ENCODE data around the gene LGALSL.

LGALSL gene

DNA sequence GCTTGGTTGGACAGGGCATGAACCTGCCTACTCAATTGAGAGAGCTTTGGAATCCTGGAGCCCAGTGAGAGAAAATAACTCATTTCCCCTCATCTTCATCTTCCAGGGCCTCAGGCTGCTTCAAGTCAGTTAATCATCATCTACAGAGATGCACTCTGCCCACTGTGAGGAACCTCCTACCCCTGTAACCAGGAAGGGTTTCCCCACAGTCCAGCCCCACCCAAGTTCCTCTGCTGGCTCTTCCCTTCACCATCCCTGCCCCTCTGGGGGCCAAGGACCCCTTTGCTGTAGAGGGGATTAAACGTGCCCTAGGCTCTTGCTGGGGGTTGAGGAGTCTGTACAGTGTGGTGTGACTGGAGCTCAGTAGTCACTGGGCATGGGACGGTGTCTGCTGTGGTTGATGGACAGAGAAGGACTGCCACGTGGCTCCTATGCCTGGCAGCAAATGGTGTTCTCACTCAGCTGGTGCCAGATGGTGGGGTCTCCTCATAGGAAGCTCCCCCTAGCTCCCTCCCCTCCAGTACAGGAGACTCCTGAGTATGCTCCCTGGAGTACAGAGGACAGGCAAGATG is 29.5 kb upstream of the LGALSL start:
- TF ChIP-seq ZFX (IDR thresholded peaks at IDR 0.05; ENCODE audit: borderline replicate concordance) = no peak
- TF ChIP-seq, protein P1, sequence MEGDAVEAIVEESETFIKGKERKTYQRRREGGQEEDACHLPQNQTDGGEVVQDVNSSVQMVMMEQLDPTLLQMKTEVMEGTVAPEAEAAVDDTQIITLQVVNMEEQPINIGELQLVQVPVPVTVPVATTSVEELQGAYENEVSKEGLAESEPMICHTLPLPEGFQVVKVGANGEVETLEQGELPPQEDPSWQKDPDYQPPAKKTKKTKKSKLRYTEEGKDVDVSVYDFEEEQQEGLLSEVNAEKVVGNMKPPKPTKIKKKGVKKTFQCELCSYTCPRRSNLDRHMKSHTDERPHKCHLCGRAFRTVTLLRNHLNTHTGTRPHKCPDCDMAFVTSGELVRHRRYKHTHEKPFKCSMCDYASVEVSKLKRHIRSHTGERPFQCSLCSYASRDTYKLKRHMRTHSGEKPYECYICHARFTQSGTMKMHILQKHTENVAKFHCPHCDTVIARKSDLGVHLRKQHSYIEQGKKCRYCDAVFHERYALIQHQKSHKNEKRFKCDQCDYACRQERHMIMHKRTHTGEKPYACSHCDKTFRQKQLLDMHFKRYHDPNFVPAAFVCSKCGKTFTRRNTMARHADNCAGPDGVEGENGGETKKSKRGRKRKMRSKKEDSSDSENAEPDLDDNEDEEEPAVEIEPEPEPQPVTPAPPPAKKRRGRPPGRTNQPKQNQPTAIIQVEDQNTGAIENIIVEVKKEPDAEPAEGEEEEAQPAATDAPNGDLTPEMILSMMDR (IDR thresholded peaks at IDR 0.05) = no peak
- no peak overlapping the region for H3K27ac ChIP-seq

DNA sequence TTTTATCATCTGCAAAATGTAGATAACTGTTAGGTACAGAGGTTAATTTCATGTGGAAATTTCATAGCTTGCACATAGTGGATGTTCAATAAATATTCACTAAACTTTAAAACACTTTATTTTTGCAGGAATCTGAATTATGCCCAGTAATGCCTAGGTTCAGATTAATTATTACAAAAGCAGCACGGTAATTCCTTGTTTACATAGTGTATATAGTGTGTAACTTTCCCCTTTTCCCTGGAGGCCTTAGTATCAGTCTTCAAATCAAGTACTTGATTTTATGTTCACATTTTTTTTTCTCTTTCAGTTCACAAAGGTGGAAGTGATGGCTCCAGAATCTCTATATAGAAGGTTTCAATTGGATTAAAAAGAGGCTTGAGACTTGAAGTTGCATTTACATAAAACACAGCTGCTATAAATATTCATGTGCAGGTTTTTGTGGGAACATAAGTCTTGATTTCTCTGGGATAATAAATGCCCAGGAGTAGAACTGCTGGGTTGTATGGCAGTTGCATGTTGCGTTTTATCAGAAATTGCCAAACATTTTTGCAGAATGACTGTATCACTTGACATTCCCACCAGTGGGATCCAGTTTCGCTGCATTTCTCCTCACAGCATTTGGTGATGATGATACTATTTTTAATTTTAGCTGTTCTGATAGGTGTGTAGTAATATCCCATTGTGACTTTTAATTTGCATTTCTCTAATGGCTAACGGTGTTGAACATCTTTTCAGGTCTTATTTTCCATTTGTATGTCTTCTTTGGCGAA is 27.6 kb upstream of the LGALSL start:
- TF ChIP-seq, protein P1 (IDR thresholded peaks at IDR 0.05) = no peak
- TF ChIP-seq ZFX (IDR thresholded peaks at IDR 0.05; ENCODE audit: borderline replicate concordance) = no peak
- H3K27ac ChIP-seq = peak overlapping the region; percentile 68

DNA sequence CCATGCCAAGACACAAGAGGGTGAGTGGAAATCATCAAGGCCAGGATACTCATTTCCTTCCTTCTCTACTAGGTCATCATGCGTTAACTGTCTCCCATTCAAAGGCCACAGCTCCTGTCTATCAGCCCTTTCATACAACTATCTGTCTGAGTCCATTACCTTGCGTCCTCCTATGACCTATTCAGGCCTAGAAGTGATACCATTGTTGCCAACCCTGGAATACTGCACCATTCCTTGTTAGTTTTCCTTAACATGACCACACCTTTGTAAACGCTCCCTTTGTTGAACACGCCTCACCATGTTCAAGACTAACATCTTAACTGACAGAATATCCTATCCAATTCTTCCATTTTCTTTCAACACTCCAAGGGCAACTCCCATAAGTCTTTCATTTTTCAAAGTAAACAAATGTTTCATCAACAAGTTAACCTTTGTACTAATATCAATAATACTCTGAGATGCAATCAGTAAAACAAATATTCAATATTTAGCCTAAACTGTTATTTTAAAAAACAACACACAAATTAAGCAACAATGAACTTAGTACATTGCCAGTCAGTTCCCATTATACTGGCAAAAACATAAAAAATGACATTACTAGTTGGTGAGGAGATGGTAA is 19.8 kb upstream of the LGALSL start:
- TF ChIP-seq, protein P1 (IDR thresholded peaks at IDR 0.05) = no peak
- no peak for TF ChIP-seq ZFX (IDR thresholded peaks at IDR 0.05; ENCODE audit: borderline replicate concordance)
- peak overlapping the region; percentile 81 for H3K27ac ChIP-seq

DNA sequence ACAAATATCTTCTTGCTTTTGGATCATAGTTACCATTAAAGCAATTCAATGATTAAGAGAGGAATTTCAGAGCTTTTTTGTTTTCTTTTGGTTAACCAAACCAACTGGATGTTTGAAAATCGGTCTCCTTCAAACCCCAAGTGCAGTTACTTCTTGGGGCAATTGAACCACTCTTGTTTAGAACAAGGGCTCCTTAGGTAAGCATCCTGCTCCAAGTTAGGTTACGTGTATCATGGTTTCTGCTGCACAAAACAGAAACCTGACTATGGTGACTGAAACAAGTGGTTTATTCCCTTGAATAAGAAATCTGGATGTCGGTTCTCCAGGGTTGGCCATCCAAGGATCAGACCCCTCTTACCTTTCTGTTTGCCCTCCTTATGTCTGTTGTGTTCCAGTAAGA is 16.1 kb upstream of the LGALSL start:
- no peak for TF ChIP-seq ZFX (IDR thresholded peaks at IDR 0.05; ENCODE audit: borderline replicate concordance)
- TF ChIP-seq, protein P1 (IDR thresholded peaks at IDR 0.05) = no peak

DNA sequence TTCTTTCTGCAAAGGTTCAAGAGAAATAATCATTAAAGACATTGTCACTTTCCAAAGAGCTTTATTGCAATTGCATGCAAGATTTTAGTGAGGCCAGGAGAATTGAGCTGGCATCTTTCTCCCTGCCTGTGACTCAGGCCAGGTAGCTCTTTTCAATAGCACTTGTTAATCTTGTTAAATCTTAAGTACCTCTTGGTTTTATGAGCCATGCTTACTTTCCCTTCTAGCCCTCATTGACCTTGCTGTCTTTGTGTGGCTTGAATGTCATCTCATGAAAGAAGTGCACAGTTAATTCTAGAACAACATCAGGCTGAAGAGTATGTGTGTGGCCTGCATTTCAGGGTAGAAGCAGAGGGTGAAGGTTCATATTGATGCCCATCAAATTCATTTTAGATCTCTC is 14.8 kb upstream of the LGALSL start:
- H3K27ac ChIP-seq = no peak overlapping the region
- TF ChIP-seq, protein P1 (IDR thresholded peaks at IDR 0.05) = no peak
- TF ChIP-seq ZFX (IDR thresholded peaks at IDR 0.05; ENCODE audit: borderline replicate concordance) = no peak

More for the DNA sequence above, 16.1 kb upstream of the LGALSL start:
- H3K27ac ChIP-seq = no peak overlapping the region

DNA sequence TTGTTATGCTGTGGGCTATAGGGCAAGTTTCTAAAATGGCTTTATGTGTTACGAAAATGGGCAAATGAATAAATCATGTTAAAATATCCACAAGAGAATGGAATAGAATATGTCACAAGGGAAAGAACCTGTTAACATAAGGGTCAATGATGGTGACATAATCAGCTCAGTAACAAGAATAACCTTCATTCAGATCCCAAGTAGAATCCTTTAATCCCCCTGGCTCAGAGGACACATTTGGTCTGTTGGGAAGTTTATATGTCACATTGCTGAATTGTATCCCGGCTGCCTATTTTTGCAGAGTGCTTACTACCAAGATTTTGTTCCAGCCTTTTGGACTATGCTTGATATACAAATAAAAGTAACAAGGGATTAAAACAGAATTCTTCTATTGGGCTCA is 13.1 kb upstream of the LGALSL start:
- TF ChIP-seq, protein P1 (IDR thresholded peaks at IDR 0.05) = no peak
- no peak for TF ChIP-seq ZFX (IDR thresholded peaks at IDR 0.05; ENCODE audit: borderline replicate concordance)
- H3K27ac ChIP-seq = no peak overlapping the region

DNA sequence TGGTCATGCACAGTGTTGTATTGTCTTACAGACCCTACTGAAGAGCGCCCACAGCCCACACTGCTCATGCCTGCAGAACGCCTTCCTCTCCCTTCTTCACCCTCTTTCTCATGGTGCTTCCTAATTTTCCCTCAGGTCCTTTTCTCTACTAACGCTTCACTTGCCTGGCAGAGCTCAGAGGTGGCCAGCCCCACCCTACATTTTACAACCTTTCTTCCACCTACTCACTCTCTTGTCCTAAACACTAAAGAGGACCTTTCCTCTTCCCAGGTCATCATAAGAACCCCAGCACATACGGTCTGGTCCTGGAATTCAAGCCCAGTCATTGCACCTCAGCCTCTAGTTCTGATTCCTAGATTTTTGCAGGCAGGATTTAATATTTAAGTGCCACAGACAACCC is 11.7 kb upstream of the LGALSL start:
- no peak overlapping the region for H3K27ac ChIP-seq
- TF ChIP-seq, protein P1 (IDR thresholded peaks at IDR 0.05) = no peak
- TF ChIP-seq ZFX (IDR thresholded peaks at IDR 0.05; ENCODE audit: borderline replicate concordance) = no peak
